Endothelial cell of umbilical vein (primary cell): Measurements from ENCODE around the gene AGRN. TPM values are rescaled to one million over a fixed set of nuclear protein-coding genes. Genes with fewer than 3 reads are reported as not detected.

Experiments
- BruUV-seq: library from RNA; stranded (reverse); fragments of 400-500 nt; replicated peaks from 2 replicates; lab custom pipeline; 2021; lab: Mats Ljungman, UMichigan
- CTCF ChIA-PET: fragments of 300-600, 350-600 bp; sonication (Branson Sonifier 250); formaldehyde crosslinking; loops from one replicate; lab custom pipeline; 2021; ENCODE audit warnings: antibody characterized with exemption, inconsistent platforms; lab: Charles Lee
- POLR2A ChIA-PET: fragments of 300-600, 350-600 bp; sonication (Branson Sonifier 250); formaldehyde crosslinking; loops from one replicate; lab custom pipeline; 2021; ENCODE audit warnings: antibody characterized with exemption, inconsistent platforms; lab: Charles Lee
- DNase-seq: peaks from one replicate; pipeline ENCODE4 v3.0.0-alpha.2; 2011; ENCODE audit warnings: low read depth, low spot score
- FAIRE-seq: peaks from 2 replicates; lab custom pipeline; 2011; peaks lifted over from hg19 to GRCh38; lab: Jason Lieb, UNC
- H2AFZ ChIP-seq: 2 replicates; pipeline ENCODE4 v1.6.0; 2012; ENCODE audit warnings: low read depth, low read length, control low read depth, inconsistent platforms
- H3K27ac ChIP-seq: 2 replicates; pipeline ENCODE4 v1.5.1; 2011; ENCODE audit warnings: low read depth, mild to moderate bottlenecking, control low read depth, low read length, moderate library complexity; ENCODE audit not compliant: insufficient read depth
- H3K27me3 ChIP-seq, 2 experiments: 2 replicates each; pipeline versions ENCODE4 v1.6.0 to v1.6.1; 2011; ENCODE audit warnings: low read length in 2 of 2, mixed read lengths in 1 of 2; ENCODE audit not compliant: control insufficient read depth in 2 of 2, insufficient read depth in 2 of 2
- H3K36me3 ChIP-seq, 2 experiments: 2 replicates in 1 of 2; 3 replicates in 1 of 2; pipeline ENCODE4 v1.5.1; 2011; ENCODE audit warnings: low read length in 2 of 2, mild to moderate bottlenecking in 1 of 2, moderate library complexity in 1 of 2; ENCODE audit not compliant: control insufficient read depth in 2 of 2, insufficient read depth in 2 of 2; ENCODE audit errors: extremely low read depth in 1 of 2
- H3K4me1 ChIP-seq: 3 replicates; pipeline ENCODE4 v1.5.1; 2011; ENCODE audit warnings: mild to moderate bottlenecking, low read length; ENCODE audit not compliant: control insufficient read depth, insufficient read depth; ENCODE audit errors: extremely low read depth
- H3K4me2 ChIP-seq: 2 replicates; pipeline ENCODE4 v1.6.1; 2011; ENCODE audit warnings: low read length, control low read depth, mixed read lengths; ENCODE audit not compliant: insufficient read depth
- H3K4me3 ChIP-seq, 3 experiments: fragments of 200-600 bp in 1 of 3; sonication (generic), shearing (Covaris generic) in 1 of 3; replicated peaks in 1 of 3; 2 replicates each; pipeline ENCODE4 v1.5.1; 2011 to 2016; ENCODE audit warnings: control low read depth in 3 of 3, low read length in 3 of 3, mild to moderate bottlenecking in 2 of 3, inconsistent platforms in 1 of 3, low read depth in 1 of 3, moderate library complexity in 1 of 3; ENCODE audit not compliant: insufficient read depth in 1 of 3
- H3K79me2 ChIP-seq: 2 replicates; pipeline ENCODE4 v1.6.0; 2012; ENCODE audit warnings: low read length, inconsistent platforms; ENCODE audit not compliant: control insufficient read depth, insufficient read depth
- H3K9ac ChIP-seq: replicated peaks from 2 replicates; pipeline ENCODE3; 2011; ENCODE audit warnings: low read length, control low read depth; ENCODE audit not compliant: insufficient read depth; ENCODE audit errors: extremely low read depth
- H3K9me1 ChIP-seq: replicated peaks from 3 replicates; pipeline ENCODE4 v1.6.0; 2011; ENCODE audit warnings: mild to moderate bottlenecking, low read length; ENCODE audit not compliant: control insufficient read depth, insufficient read depth; ENCODE audit errors: extremely low read depth
- H3K9me3 ChIP-seq: replicated peaks from 2 replicates; pipeline ENCODE4 v1.5.1; 2012; ENCODE audit warnings: low read length, inconsistent platforms; ENCODE audit not compliant: control insufficient read depth, insufficient read depth
- H4K20me1 ChIP-seq: replicated peaks from 2 replicates; pipeline ENCODE3; 2011; ENCODE audit warnings: mild to moderate bottlenecking, low read length; ENCODE audit not compliant: control insufficient read depth, insufficient read depth; ENCODE audit errors: extremely low read depth
- EZH2 ChIP-seq: IDR thresholded peaks from 2 replicates; pipeline ENCODE4 v1.6.1; 2012; ENCODE audit warnings: borderline replicate concordance, low read depth, mild to moderate bottlenecking, moderate library complexity, low read length, inconsistent platforms; ENCODE audit not compliant: severe bottlenecking
- FOS ChIP-seq: IDR thresholded peaks from 2 replicates; pipeline ENCODE4 v1.6.1; 2011; ENCODE audit warnings: mild to moderate bottlenecking, low read length, moderate library complexity, borderline replicate concordance; ENCODE audit not compliant: insufficient read depth
- GATA2 ChIP-seq: IDR thresholded peaks from 2 replicates; pipeline ENCODE4 v1.7.0; 2011; ENCODE audit warnings: low read depth, mild to moderate bottlenecking, moderate library complexity, mixed read lengths, low read length; ENCODE audit not compliant: insufficient read length, insufficient read depth
- JUN ChIP-seq: IDR thresholded peaks from 2 replicates; pipeline ENCODE4 v1.6.1; 2011; ENCODE audit warnings: borderline replicate concordance, low read depth; ENCODE audit not compliant: insufficient read length, insufficient read depth
- MAX ChIP-seq: IDR thresholded peaks from 2 replicates; pipeline ENCODE4 v1.6.1; 2011; ENCODE audit not compliant: insufficient read depth, insufficient read length
- MYC ChIP-seq: IDR thresholded peaks from one replicate; pipeline ENCODE4 v1.6.1; 2011; ENCODE audit warnings: mild to moderate bottlenecking, low read depth, low read length
- POLR2A ChIP-seq: IDR thresholded peaks from 2 replicates; pipeline ENCODE4 v1.6.1; 2012; ENCODE audit warnings: low read depth, mild to moderate bottlenecking, control low read depth, low read length
- POLR2AphosphoS5 ChIP-seq: IDR thresholded peaks from 2 replicates; pipeline ENCODE4 v1.6.1; 2012; ENCODE audit warnings: low read depth, mild to moderate bottlenecking, control low read depth, low read length, moderate library complexity; ENCODE audit not compliant: insufficient read depth
- dilution Hi-C: fragments of 300-500 bp; cut with MboI; formaldehyde crosslinking; loops from one replicate; pipeline ENCODE4 v1.15.0; 2019; ENCODE audit warnings: low sequenced_read_pairs; ENCODE audit not compliant: extremely low pct_ligation_motif_present
- intact Hi-C: fragments of 100-400 bp; cut with micrococcal nuclease; formaldehyde crosslinking; loops from one replicate; pipeline ENCODE4 v1.10.0; 2022
- polyA plus RNA-seq, 4 experiments: library from polyadenylated mRNA; depleted of rRNA in 3 of 4; stranded (reverse) in 3 of 4; unstranded in 1 of 4; fragments of >200 nt; gene quantifications; 2 replicates each; pipeline versions ENCODE4 v1.2.1 to v1.2.3, GENCODE V29; 2011 to 2012; ENCODE audit warnings: missing spikeins in 1 of 4
- total RNA-seq: library from RNA; stranded (reverse); gene quantifications from 2 replicates; pipeline ENCODE4 v1.2.3, GENCODE V29; 2021
- TF ChIP-seq, protein P1 (sequence below), 2 donors: IDR thresholded peaks; 1 replicate in 1 of 2; 2 replicates in 1 of 2; pipeline ENCODE4 v1.5.1; 2011; ENCODE audit warnings: low read length in 2 of 2, mild to moderate bottlenecking in 2 of 2, moderate library complexity in 2 of 2, control low read depth in 1 of 2, inconsistent platforms in 1 of 2, low read depth in 1 of 2; ENCODE audit not compliant: insufficient read depth in 1 of 2; ENCODE audit errors: extremely low read depth in 1 of 2

Gene AGRN
- total and polyA plus RNA-seq, 2 donors (not counting 3 experiments of a cell fraction or from before 2014, with no cell fraction given), result 66.6 to 67.8 TPM

- peaks cover 0 to 11% of the 10 kb centered on the region in 2 experiments for H3K36me3 ChIP-seq
- FAIRE-seq (no peak), DNase-seq (no peak)
- H3K27ac ChIP-seq, result no peak overlapping the region
- H2AFZ ChIP-seq, result no peak overlapping the region
- intact Hi-C loops (loop anchor here (2.0 kb wide), 2 partner anchors 20 to 76 kb away; partner anchors contain the start of genes AGRN and C1orf159), dilution Hi-C loops (no loop called here)
- CTCF ChIA-PET, result interaction anchor here (1.0 to 2.1 kb wide), 8 partner anchors 9 to 81 kb away, joined by 3 to 12 read pairs (median 5); no protein-coding TSS in a partner anchor
- no peaks in the 10 kb centered on the region for H3K9me1 ChIP-seq
- H3K79me2 ChIP-seq, result no peaks in the 10 kb centered on the region
- no peaks in the 10 kb centered on the region for H3K9me3 ChIP-seq
- TF ChIP-seq POLR2A, result no peak
- TF ChIP-seq POLR2AphosphoS5, result no peak
- TF ChIP-seq, protein P1, sequence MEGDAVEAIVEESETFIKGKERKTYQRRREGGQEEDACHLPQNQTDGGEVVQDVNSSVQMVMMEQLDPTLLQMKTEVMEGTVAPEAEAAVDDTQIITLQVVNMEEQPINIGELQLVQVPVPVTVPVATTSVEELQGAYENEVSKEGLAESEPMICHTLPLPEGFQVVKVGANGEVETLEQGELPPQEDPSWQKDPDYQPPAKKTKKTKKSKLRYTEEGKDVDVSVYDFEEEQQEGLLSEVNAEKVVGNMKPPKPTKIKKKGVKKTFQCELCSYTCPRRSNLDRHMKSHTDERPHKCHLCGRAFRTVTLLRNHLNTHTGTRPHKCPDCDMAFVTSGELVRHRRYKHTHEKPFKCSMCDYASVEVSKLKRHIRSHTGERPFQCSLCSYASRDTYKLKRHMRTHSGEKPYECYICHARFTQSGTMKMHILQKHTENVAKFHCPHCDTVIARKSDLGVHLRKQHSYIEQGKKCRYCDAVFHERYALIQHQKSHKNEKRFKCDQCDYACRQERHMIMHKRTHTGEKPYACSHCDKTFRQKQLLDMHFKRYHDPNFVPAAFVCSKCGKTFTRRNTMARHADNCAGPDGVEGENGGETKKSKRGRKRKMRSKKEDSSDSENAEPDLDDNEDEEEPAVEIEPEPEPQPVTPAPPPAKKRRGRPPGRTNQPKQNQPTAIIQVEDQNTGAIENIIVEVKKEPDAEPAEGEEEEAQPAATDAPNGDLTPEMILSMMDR (IDR thresholded peaks at IDR 0.05; ENCODE audit: extremely low read depth in 1 of 2, insufficient read depth in 1 of 2, low read depth in 1 of 2, low read length in 2 of 2), result no peak
- TF ChIP-seq JUN, result no peak
- no peak for TF ChIP-seq MYC
- TF ChIP-seq GATA2, result no peak
- no peak for TF ChIP-seq EZH2
- TF ChIP-seq FOS, result no peak
- no peak for TF ChIP-seq MAX
- no TSS peak for BruUV-seq
- no peak overlapping the region for H3K4me3 ChIP-seq
- H3K9ac ChIP-seq, result no peak overlapping the region
- POLR2A ChIA-PET, result no interaction called here
- H4K20me1 ChIP-seq, result no peaks in the 10 kb centered on the region
- no peaks in the 10 kb centered on the region for H3K27me3 ChIP-seq
- H3K4me2 ChIP-seq, result no peak overlapping the region
- H3K4me1 ChIP-seq, result peaks cover 7% of the 10 kb centered on the region
These were observed 21.2 kb downstream of the AGRN start for GRCh38 chr1:1041092-1041523.
